ENCODE results near the gene SH3BP4. TPM values are rescaled to one million over a fixed set of nuclear protein-coding genes. Genes with fewer than 3 reads are reported as not detected.

The SH3BP4 gene
- total and polyA plus RNA-seq, 7 donors = 4.8 to 22.8 (median 14.0) TPM

- peak overlapping the region in 2 of 4 donors; percentile 19 to 32 for H3K27ac ChIP-seq
- H3K4me1 ChIP-seq = peaks cover 0 to 58% (median 23%) of the 10 kb centered on the region in 4 donors
- H3K36me3 ChIP-seq = no peaks in the 10 kb centered on the region
- H3K4me3 ChIP-seq = no peak overlapping the region
- intact Hi-C loops (cut with DNase I) = no loop called here
- TF ChIP-seq, protein P1, sequence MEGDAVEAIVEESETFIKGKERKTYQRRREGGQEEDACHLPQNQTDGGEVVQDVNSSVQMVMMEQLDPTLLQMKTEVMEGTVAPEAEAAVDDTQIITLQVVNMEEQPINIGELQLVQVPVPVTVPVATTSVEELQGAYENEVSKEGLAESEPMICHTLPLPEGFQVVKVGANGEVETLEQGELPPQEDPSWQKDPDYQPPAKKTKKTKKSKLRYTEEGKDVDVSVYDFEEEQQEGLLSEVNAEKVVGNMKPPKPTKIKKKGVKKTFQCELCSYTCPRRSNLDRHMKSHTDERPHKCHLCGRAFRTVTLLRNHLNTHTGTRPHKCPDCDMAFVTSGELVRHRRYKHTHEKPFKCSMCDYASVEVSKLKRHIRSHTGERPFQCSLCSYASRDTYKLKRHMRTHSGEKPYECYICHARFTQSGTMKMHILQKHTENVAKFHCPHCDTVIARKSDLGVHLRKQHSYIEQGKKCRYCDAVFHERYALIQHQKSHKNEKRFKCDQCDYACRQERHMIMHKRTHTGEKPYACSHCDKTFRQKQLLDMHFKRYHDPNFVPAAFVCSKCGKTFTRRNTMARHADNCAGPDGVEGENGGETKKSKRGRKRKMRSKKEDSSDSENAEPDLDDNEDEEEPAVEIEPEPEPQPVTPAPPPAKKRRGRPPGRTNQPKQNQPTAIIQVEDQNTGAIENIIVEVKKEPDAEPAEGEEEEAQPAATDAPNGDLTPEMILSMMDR (IDR thresholded peaks at IDR 0.05) = no peak
- TF ChIP-seq EP300 (IDR thresholded peaks at IDR 0.05) (no peak), POLR2A (IDR thresholded peaks at IDR 0.05) (no peak)
- WGBS, 2 donors = 36 to 75% methylated on average over 33 of the region's 33 CpGs
- H3K9me3 ChIP-seq = no peaks in the 10 kb centered on the region
- no peaks in the 10 kb centered on the region for H3K27me3 ChIP-seq
- peak; percentile 64 for DNase-seq
Observed at GRCh38 chr2:235026649-235027557, 75.1 kb downstream of the SH3BP4 start.

- no peaks in the 10 kb centered on the region for H3K36me3 ChIP-seq
- H3K27me3 ChIP-seq = no peaks in the 10 kb centered on the region
- WGBS, 2 donors = 69 to 86% methylated on average over 21 of the region's 21 CpGs
- peak overlapping the region in 2 of 4 donors; percentile 19 to 32 for H3K27ac ChIP-seq
- no peak overlapping the region for H3K4me3 ChIP-seq
- no peaks in the 10 kb centered on the region for H3K9me3 ChIP-seq
- intact Hi-C loops (cut with DNase I) = no loop called here
- H3K4me1 ChIP-seq = peaks cover 0 to 58% (median 23%) of the 10 kb centered on the region in 4 donors
- TF ChIP-seq, protein P1 (IDR thresholded peaks at IDR 0.05) = no peak
- TF ChIP-seq EP300 (IDR thresholded peaks at IDR 0.05) (no peak), POLR2A (IDR thresholded peaks at IDR 0.05) (no peak), POLR2AphosphoS5 (IDR thresholded peaks at IDR 0.05) (no peak)
- peak; percentile 53 for DNase-seq
Observed at GRCh38 chr2:235027558-235028214, 75.9 kb downstream of the SH3BP4 start.

DNA sequence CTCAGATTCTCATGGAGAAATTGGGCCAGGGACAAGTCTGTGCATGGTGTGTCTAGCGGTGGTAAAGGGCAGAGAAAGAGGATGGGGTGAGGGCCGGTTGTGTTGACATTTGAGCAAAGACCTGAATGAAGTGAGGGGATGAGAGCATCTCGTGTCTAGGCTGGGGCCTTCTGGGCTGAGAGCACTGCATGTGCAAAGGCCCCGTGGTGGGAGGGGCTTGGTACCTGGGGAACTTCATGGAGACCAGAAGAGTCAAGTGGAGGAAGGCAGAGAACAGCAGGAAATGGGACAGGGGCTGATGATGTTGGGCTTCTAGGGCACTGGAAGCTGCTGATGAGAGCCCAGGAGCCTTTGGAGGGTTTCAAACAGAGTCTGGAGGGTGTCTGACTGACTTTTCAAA lies 76.8 kb downstream of the SH3BP4 start:
- intact Hi-C loops (cut with DNase I) = no loop called here
- WGBS, 2 donors = 80 to 93% methylated on average over 4 of the region's 4 CpGs
- H3K9me3 ChIP-seq = no peaks in the 10 kb centered on the region
- H3K27me3 ChIP-seq = no peaks in the 10 kb centered on the region
- no peak for TF ChIP-seq POLR2A (IDR thresholded peaks at IDR 0.05)
- TF ChIP-seq POLR2AphosphoS5 (IDR thresholded peaks at IDR 0.05) = no peak
- TF ChIP-seq, protein P1 (IDR thresholded peaks at IDR 0.05) = no peak
- TF ChIP-seq EP300 (IDR thresholded peaks at IDR 0.05) = no peak
- peaks cover 0 to 58% (median 23%) of the 10 kb centered on the region in 4 donors for H3K4me1 ChIP-seq
- H3K27ac ChIP-seq = no peak overlapping the region
- no peaks in the 10 kb centered on the region for H3K36me3 ChIP-seq
- no peak overlapping the region for H3K4me3 ChIP-seq
- no peak for DNase-seq

DNA sequence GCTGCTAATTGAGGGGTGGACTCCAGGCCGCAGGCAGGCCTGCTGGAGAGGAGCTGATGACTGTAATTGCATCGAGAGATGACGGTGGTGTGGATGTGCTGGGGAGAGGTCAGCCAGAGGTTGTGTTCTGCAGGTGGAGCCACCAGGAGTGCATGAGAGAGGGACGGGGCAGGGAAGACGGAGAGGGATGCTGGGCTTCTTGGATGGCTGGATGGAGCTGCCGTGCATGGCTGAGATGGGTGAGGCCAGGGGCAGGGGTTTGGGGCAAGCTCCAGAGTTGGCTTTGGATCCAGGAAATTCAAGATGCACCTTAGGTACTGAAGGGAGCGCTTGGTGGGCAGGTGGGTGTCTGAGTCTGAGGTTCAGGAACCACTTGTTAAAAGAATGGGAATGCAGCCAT lies 77.2 kb downstream of the SH3BP4 start:
- intact Hi-C loops (cut with DNase I) = no loop called here
- Histone ChIP-seq H3K4me3 (no peak overlapping the region), H3K4me1 (peaks cover 0 to 58% (median 23%) of the 10 kb centered on the region in 4 donors), H3K27me3 (no peaks in the 10 kb centered on the region), H3K9me3 (no peaks in the 10 kb centered on the region), H3K36me3 (no peaks in the 10 kb centered on the region), H3K27ac (no peak overlapping the region)
- no peak for DNase-seq
- TF ChIP-seq POLR2AphosphoS5 (IDR thresholded peaks at IDR 0.05) = no peak
- TF ChIP-seq POLR2A (IDR thresholded peaks at IDR 0.05) = no peak
- no peak for TF ChIP-seq EP300 (IDR thresholded peaks at IDR 0.05)
- TF ChIP-seq, protein P1 (IDR thresholded peaks at IDR 0.05) = no peak
- WGBS, 2 donors = 94 to 95% methylated on average over 7 of the region's 7 CpGs
